Epithelial cell of proximal tubule (primary cell): ENCODE data around the gene GOLGA3. TPM values are rescaled to one million over a fixed set of nuclear protein-coding genes. Genes with fewer than 3 reads are reported as not detected.
"Not testable (repeated sequence)": the region's sequence is repeated elsewhere in the genome, so short reads cannot be mapped to it uniquely, and the experiment has no call there.

ENCODE experiments used
- DNase-seq: peaks from one replicate; pipeline ENCODE4 v3.0.0-alpha.2; 2011; ENCODE audit warnings: low read depth
- H3K4me3 ChIP-seq: 2 replicates; pipeline ENCODE4 v1.5.1; 2011; ENCODE audit warnings: low read depth, mild to moderate bottlenecking, low read length
- total RNA-seq: library from RNA; depleted of rRNA; stranded (reverse); fragments of >200 nt; gene quantifications from 2 replicates; pipeline ENCODE4 v1.2.3, GENCODE V29; 2015
- TF ChIP-seq, protein P1 (sequence below): conservative IDR thresholded peaks from 2 replicates; pipeline ENCODE4 v1.5.1; 2012; ENCODE audit warnings: low read depth, mild to moderate bottlenecking, low read length

GOLGA3 gene
- total RNA-seq, 1 donor from 2014 or later = 46.0 TPM

DNA sequence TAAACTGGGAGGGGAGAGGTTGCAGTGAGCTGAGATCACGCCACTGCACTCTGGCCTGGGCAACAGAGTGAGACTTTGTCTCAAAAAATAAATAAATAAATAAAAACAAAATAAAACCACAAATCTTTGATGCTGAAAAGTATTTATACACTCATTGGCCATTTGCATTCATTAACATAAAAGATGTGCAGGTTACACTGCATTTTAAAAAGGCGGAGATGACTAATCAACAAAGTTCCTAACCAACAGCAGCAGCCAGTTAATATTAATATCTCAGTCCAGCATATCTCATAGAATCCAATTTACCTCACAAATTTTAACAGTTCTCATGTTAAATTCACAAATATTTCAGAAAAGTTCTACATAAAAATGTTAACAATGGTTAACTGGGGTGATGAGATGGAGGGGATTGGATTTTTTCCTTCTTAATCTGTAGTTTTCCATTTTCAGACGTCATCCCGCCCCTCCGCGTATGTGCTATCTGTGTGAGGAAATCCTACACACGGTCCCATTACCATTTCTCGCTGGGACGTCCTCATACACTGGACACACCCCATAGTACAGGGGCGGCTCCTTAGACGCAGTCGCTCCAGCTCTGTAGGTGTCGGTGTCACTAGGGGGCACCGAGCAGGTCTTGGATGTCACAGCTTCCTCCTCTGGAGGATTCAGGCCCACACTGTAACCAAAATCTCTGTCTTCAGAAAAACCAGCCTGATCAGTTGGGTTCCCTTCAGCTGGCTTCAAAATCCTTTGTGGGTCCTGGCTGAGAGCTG is 74.3 kb downstream of the GOLGA3 start:
- DNase-seq = no peak
- H3K4me3 ChIP-seq = no peak overlapping the region
- TF ChIP-seq, protein P1, sequence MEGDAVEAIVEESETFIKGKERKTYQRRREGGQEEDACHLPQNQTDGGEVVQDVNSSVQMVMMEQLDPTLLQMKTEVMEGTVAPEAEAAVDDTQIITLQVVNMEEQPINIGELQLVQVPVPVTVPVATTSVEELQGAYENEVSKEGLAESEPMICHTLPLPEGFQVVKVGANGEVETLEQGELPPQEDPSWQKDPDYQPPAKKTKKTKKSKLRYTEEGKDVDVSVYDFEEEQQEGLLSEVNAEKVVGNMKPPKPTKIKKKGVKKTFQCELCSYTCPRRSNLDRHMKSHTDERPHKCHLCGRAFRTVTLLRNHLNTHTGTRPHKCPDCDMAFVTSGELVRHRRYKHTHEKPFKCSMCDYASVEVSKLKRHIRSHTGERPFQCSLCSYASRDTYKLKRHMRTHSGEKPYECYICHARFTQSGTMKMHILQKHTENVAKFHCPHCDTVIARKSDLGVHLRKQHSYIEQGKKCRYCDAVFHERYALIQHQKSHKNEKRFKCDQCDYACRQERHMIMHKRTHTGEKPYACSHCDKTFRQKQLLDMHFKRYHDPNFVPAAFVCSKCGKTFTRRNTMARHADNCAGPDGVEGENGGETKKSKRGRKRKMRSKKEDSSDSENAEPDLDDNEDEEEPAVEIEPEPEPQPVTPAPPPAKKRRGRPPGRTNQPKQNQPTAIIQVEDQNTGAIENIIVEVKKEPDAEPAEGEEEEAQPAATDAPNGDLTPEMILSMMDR = no peak

DNA sequence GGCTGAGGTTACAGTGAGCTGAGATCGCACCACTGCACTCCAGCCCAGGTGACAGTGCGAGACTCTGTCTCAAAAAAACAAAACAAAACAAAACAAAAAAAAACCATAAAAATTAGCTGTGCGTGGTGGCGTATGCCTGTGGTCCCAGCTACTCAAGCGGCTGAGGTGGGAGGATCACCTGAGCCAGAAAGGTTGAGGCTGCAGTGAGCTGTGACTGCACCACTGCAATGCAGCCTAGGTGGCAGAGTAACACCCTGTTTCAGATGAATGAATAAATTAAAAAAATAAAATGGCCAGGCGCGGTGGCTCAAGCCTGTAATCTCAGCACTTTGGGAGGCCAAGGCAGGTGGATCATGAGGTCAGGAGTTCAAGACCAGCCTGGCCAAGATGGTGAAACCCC is 75.0 kb downstream of the GOLGA3 start:
- not testable (repeated sequence) for H3K4me3 ChIP-seq, DNase-seq
- TF ChIP-seq, protein P1 = peak; percentile 9

DNA sequence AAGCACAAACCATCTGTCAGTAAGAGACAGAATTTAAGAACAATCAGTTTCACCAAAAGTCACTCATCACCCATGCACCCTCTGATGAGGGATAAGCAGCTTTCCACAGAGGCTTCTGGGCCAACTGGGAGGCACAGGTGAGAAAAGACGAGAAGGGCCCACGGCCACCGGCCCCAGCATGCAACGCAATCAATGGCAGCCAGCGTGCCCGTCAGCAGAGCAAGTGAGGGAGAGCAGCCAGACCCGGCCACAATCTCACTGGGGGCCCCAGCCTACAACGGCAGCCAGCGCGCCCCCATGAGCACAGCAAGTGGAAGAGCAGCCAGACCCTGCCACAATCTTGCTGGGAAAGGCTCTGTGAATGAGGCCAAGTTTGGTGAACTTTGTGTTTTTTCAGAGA is 80.3 kb downstream of the GOLGA3 start:
- TF ChIP-seq, protein P1 = no peak
- no peak for DNase-seq
- no peak overlapping the region for H3K4me3 ChIP-seq

DNA sequence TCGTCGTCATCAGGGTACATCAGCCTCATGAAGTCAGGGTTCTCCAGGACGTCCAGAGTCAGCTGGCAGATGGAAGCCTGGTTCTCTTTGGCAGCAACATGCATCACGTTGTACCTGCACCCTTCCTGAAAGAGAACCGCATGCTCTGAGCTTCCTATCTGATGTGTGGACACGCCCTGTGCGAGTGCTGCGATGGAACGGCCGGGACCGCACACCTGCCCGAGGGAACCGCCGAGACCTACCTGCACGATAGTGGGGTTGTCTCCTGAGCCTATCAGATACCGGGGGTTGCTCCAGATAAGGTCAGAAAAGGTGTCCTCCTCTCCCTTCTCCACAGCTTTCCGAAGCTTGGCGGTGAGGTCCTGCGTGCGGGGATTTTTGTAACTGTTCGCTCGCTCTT is 80.8 kb downstream of the GOLGA3 start:
- TF ChIP-seq, protein P1 = no peak
- H3K4me3 ChIP-seq = no peak overlapping the region
- DNase-seq = no peak

DNA sequence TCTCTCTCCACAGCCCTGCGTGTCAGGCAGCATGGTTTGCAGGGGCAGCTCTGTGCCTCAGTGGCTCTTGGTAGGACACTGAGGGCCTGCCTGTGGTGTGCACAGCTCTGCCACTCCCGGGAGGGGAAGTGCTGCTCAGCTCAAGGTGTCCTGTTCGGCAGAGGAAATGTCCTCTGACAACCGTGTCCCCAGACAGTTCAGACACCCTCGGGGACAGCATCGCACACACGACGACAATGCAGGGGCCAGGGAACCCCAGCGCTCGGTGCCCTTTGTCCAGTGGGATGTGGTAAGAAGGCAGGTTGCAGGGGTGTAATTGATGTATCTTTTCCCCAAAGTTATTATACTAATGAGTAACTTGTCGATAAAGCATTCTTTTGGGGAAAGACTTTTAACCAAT is 81.3 kb downstream of the GOLGA3 start:
- no peak overlapping the region for H3K4me3 ChIP-seq
- TF ChIP-seq, protein P1 = no peak
- no peak for DNase-seq

DNA sequence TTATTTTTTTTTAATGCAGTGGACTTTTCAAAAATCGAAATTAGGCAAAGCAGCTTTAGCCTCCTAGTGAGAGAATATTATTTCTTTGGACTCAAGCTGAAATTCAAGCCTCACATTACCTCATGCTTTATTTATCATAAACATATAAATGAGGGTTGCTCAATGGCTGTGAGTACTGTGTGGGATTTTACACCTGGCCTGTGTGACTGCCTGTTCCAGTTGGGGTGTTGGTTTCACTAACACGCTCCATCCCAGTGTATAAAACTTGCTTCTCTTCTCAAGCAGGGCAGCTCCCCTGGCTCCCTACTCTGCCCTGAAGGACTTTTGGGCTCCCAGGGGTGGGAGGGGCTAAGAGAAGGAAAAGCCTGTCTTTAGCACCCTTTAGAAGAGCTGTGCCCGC is 82.1 kb downstream of the GOLGA3 start:
- TF ChIP-seq, protein P1 = no peak
- no peak for DNase-seq
- H3K4me3 ChIP-seq = no peak overlapping the region

DNA sequence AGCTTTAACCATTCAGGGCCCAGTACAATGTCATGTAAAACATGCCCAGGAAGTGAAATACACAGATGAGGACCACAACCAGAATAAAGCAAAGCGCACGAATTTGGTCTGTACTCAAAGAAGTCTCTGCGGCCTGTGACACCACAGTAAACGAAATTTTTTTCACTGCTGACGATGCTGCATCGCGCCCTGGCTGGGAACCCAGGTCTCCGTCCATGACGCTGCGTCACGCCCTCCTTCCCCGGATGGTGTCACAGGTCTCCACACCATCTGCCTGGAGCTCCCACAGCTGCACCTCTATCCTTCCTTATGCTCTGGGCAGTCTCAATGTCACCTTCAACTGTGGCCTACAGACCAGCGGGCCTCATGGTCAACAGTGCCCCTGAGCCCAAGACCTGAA is 84.8 kb downstream of the GOLGA3 start:
- TF ChIP-seq, protein P1 = no peak
- DNase-seq = no peak
- no peak overlapping the region for H3K4me3 ChIP-seq
